ENCODE measurements around the gene UBR1. TPM values are rescaled to one million over a fixed set of nuclear protein-coding genes. Genes with fewer than 3 reads are reported as not detected.
A peak's percentile ranks its signal among the peaks of the same experiment; 100 is the strongest.
"Not testable (repeated sequence)": the region's sequence is repeated elsewhere in the genome, so short reads cannot be mapped to it uniquely, and the experiment has no call there.

UBR1 gene
- polyA plus RNA-seq, 1 donor from 2014 or later, result 33.5 TPM

GRCh38 chr15:43132830-43133429 is 27.1 kb upstream of the UBR1 start:
- TF ChIP-seq REST (IDR thresholded peaks at IDR 0.05; ENCODE audit: borderline replicate concordance), result no peak
- no peak for TF ChIP-seq CTCF (IDR thresholded peaks at IDR 0.05; ENCODE audit: poor library complexity, severe bottlenecking)
- no peak for TF ChIP-seq POLR2AphosphoS5 (IDR thresholded peaks at IDR 0.05)
- no peak for TF ChIP-seq MXI1 (conservative IDR thresholded peaks at IDR 0.05; ENCODE audit: poor library complexity, severe bottlenecking)
- no peak for TF ChIP-seq SMC3 (conservative IDR thresholded peaks at IDR 0.05; ENCODE audit: poor library complexity)
- TF ChIP-seq RAD21 (conservative IDR thresholded peaks at IDR 0.05), result no peak
- no peak for TF ChIP-seq EZH2 (IDR thresholded peaks at IDR 0.05; ENCODE audit: borderline replicate concordance, insufficient read depth, low read length, poor library complexity, severe bottlenecking)
- TF ChIP-seq TAF1 (IDR thresholded peaks at IDR 0.05; ENCODE audit: low read depth), result no peak
- no peak for TF ChIP-seq EP300 (conservative IDR thresholded peaks at IDR 0.05; ENCODE audit: poor library complexity, severe bottlenecking)
- Histone ChIP-seq H3F3A (ENCODE audit: insufficient read depth, low read length, poor library complexity, severe bottlenecking) (no peaks in the 10 kb centered on the region), H3K27me3 (ENCODE audit: insufficient read depth, low read depth, low read length) (peaks cover 16% of the 10 kb centered on the region), H2AFZ (ENCODE audit: low read depth, low read length) (peak overlapping the region; percentile 38), H4K20me1 (ENCODE audit: insufficient read depth) (no peaks in the 10 kb centered on the region), H3K9me2 (ENCODE audit: insufficient read depth, low read length) (no peaks in the 10 kb centered on the region), H3K36me3 (ENCODE audit: insufficient read depth, low read length) (no peaks in the 10 kb centered on the region), H3K79me2 (replicated peaks; ENCODE audit: insufficient read depth, low read length) (no peaks in the 10 kb centered on the region), H3K4me3 (ENCODE audit: low read length) (peak overlapping the region; percentile 70), H3K27ac (ENCODE audit: low read length) (no peak overlapping the region), H3K9me3 (ENCODE audit: low read length) (no peaks in the 10 kb centered on the region), H3K9ac (ENCODE audit: low read length) (peak overlapping the region; percentile 58), H3K4me2 (ENCODE audit: low read length) (peak overlapping the region; percentile 59)

GRCh38 chr15:43128980-43129335 is 23.1 kb upstream of the UBR1 start:
- Histone ChIP-seq H3K79me2 (replicated peaks; ENCODE audit: insufficient read depth, low read length) (no peaks in the 10 kb centered on the region), H3K27me3 (ENCODE audit: insufficient read depth, low read depth, low read length) (peaks cover 12% of the 10 kb centered on the region), H3K9ac (ENCODE audit: low read length) (no peak overlapping the region), H3K36me3 (ENCODE audit: insufficient read depth, low read length) (no peaks in the 10 kb centered on the region), H3F3A (ENCODE audit: insufficient read depth, low read length, poor library complexity, severe bottlenecking) (no peaks in the 10 kb centered on the region), H2AFZ (ENCODE audit: low read depth, low read length) (no peak overlapping the region), H3K27ac (ENCODE audit: low read length) (no peak overlapping the region), H3K9me3 (ENCODE audit: low read length) (no peaks in the 10 kb centered on the region), H3K4me3 (ENCODE audit: low read length) (no peak overlapping the region), H4K20me1 (ENCODE audit: insufficient read depth) (no peaks in the 10 kb centered on the region), H3K4me2 (ENCODE audit: low read length) (no peak overlapping the region), H3K9me2 (ENCODE audit: insufficient read depth, low read length) (no peaks in the 10 kb centered on the region)
- TF ChIP-seq EZH2 (IDR thresholded peaks at IDR 0.05; ENCODE audit: borderline replicate concordance, insufficient read depth, low read length, poor library complexity, severe bottlenecking), result no peak
- no peak for TF ChIP-seq SMC3 (conservative IDR thresholded peaks at IDR 0.05; ENCODE audit: poor library complexity)
- no peak for TF ChIP-seq CTCF (IDR thresholded peaks at IDR 0.05; ENCODE audit: poor library complexity, severe bottlenecking)
- no peak for TF ChIP-seq TAF1 (IDR thresholded peaks at IDR 0.05; ENCODE audit: low read depth)
- no peak for TF ChIP-seq RAD21 (conservative IDR thresholded peaks at IDR 0.05)
- TF ChIP-seq MXI1 (conservative IDR thresholded peaks at IDR 0.05; ENCODE audit: poor library complexity, severe bottlenecking), result no peak

GRCh38 chr15:43128174-43128979 is 22.5 kb upstream of the UBR1 start:
- not testable (repeated sequence) for H3F3A ChIP-seq (ENCODE audit: insufficient read depth, low read length, poor library complexity, severe bottlenecking); H3K4me2 ChIP-seq (ENCODE audit: low read length); H3K9me3 ChIP-seq (ENCODE audit: low read length); H3K27me3 ChIP-seq (ENCODE audit: insufficient read depth, low read depth, low read length); H2AFZ ChIP-seq (ENCODE audit: low read depth, low read length); H3K79me2 ChIP-seq (replicated peaks; ENCODE audit: insufficient read depth, low read length); H4K20me1 ChIP-seq (ENCODE audit: insufficient read depth); H3K4me3 ChIP-seq (ENCODE audit: low read length); H3K9me2 ChIP-seq (ENCODE audit: insufficient read depth, low read length); H3K36me3 ChIP-seq (ENCODE audit: insufficient read depth, low read length); H3K9ac ChIP-seq (ENCODE audit: low read length); H3K27ac ChIP-seq (ENCODE audit: low read length)
